Measurements from ENCODE around the gene RERE. TPM values are rescaled to one million over a fixed set of nuclear protein-coding genes. Genes with fewer than 3 reads are reported as not detected.

RERE gene
- total RNA-seq, 2 donors from 2014 or later, result 96.0 to 105 TPM

- H3K4me1 ChIP-seq, result no peaks in the 10 kb centered on the region
- H3K27ac ChIP-seq, result no peak overlapping the region
These were observed 132.0 kb downstream of the RERE start for GRCh38 chr1:8685463-8685862.

GRCh38 chr1:8684590-8684989, 132.8 kb downstream of the RERE start:
- no peak for TF ChIP-seq CTCF (IDR thresholded peaks at IDR 0.05)
- Histone ChIP-seq H3K4me1 (peaks cover 8% of the 10 kb centered on the region), H3K27ac (no peak overlapping the region), H3K9ac (ENCODE audit: low read depth in 2 of 2, low read length in 2 of 2) (no peak overlapping the region), H3K27me3 (no peaks in the 10 kb centered on the region), H3K36me3 (no peaks in the 10 kb centered on the region), H3K4me3 (no peak overlapping the region), H3K9me3 (no peaks in the 10 kb centered on the region)
- intact Hi-C loops (cut with DNase I), result no loop called here
- no peak for DNase-seq

More at GRCh38 chr1:8685463-8685862, 132.0 kb downstream of the RERE start:
- intact Hi-C loops (cut with DNase I), result no loop called here
- Histone ChIP-seq H3K9ac (ENCODE audit: low read depth in 2 of 2, low read length in 2 of 2) (no peak overlapping the region), H3K9me3 (no peaks in the 10 kb centered on the region), H3K4me3 (no peak overlapping the region), H3K27me3 (no peaks in the 10 kb centered on the region), H3K36me3 (no peaks in the 10 kb centered on the region)
- no peak for TF ChIP-seq CTCF (IDR thresholded peaks at IDR 0.05)
- DNase-seq, result no peak

GRCh38 chr1:8682573-8682972, 134.9 kb downstream of the RERE start:
- H3K9ac ChIP-seq (ENCODE audit: low read depth in 2 of 2, low read length in 2 of 2), result no peak overlapping the region
- DNase-seq, result no peak
- H3K36me3 ChIP-seq, result no peaks in the 10 kb centered on the region
- no peak overlapping the region for H3K27ac ChIP-seq
- intact Hi-C loops (cut with DNase I), result no loop called here
- no peak overlapping the region for H3K4me3 ChIP-seq
- no peak for TF ChIP-seq CTCF (IDR thresholded peaks at IDR 0.05)
- no peaks in the 10 kb centered on the region for H3K9me3 ChIP-seq
- no peaks in the 10 kb centered on the region for H3K27me3 ChIP-seq
- H3K4me1 ChIP-seq, result peaks cover 11% of the 10 kb centered on the region

- Histone ChIP-seq H3K36me3 (no peaks in the 10 kb centered on the region), H3K4me3 (no peak overlapping the region), H3K9ac (ENCODE audit: low read depth in 2 of 2, low read length in 2 of 2) (no peak overlapping the region), H3K27me3 (no peaks in the 10 kb centered on the region), H3K4me1 (peaks cover 11% of the 10 kb centered on the region), H3K9me3 (no peaks in the 10 kb centered on the region), H3K27ac (no peak overlapping the region)
- no peak for TF ChIP-seq CTCF (IDR thresholded peaks at IDR 0.05)
- intact Hi-C loops (cut with DNase I), result no loop called here
- DNase-seq, result no peak
These were observed 135.5 kb downstream of the RERE start for GRCh38 chr1:8681911-8682310.

DNA sequence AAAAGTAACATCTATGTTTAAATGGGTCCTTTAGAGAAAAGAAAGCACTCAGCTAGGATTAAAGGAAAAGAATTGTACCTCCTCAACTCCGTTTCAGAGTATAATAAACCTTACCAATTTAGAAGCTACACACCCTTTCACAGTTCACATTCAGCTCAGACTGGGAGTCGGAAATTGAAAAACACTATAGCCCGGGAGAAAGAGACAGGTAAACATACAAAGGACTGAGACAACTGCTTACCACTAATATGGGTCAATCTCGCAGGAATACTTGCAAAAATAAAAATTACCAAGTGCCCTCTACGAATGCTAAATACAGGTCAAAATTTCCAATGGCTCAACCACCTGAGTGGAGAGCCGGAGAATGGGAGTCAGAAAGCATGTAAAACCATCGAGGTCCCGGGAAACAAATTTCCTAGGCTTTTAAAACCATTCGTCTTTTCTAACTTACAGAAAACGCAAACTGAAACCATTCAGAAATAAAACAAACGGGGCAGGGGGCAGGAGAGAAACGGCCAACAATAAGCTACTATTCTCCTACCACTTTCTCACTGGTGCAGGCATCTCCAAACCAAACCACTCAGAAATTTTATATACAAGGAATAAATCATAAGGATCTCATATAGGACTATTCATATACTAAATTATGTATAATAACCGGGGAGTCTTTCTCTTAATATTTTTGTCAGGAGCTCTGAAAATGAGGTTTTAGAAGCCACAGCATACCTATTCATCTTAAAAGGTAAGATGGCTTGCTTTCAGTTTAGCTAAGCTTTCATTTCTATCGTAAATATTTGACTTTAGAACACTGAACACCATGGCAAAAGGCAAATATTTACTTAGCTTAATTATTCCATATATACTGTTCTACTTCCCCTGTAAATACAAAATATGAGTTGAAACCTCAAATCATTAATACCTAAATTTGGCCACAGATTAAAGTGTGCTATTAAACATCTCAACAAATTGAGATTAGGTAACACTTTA, 136.5 kb downstream of the RERE start:
- H3K9me3 ChIP-seq, result no peaks in the 10 kb centered on the region
- H3K27ac ChIP-seq, result peak overlapping the region; percentile 61
- peak overlapping the region; percentile 13 for H3K4me3 ChIP-seq
- H3K27me3 ChIP-seq, result no peaks in the 10 kb centered on the region
- no peaks in the 10 kb centered on the region for H3K36me3 ChIP-seq
- no peak for TF ChIP-seq CTCF (IDR thresholded peaks at IDR 0.05)
- DNase-seq, result no peak
- intact Hi-C loops (cut with DNase I), result no loop called here
- peaks cover 11% of the 10 kb centered on the region for H3K4me1 ChIP-seq
- peak overlapping the region in 1 of 2 donors; percentile 60 for H3K9ac ChIP-seq (ENCODE audit: low read depth in 2 of 2, low read length in 2 of 2)
